Superior temporal gyrus (tissue), 1 donor: Measurements from ENCODE around the gene ADGRV1.
"Not testable (repeated sequence)": the region's sequence is repeated elsewhere in the genome, so short reads cannot be mapped to it uniquely, and the experiment has no call there.

ENCODE experiments used
- DNase-seq: peaks from one replicate; pipeline ENCODE4 v3.0.0-alpha.2; 2016; ENCODE audit errors: extremely low spot score

ADGRV1 gene

DNA sequence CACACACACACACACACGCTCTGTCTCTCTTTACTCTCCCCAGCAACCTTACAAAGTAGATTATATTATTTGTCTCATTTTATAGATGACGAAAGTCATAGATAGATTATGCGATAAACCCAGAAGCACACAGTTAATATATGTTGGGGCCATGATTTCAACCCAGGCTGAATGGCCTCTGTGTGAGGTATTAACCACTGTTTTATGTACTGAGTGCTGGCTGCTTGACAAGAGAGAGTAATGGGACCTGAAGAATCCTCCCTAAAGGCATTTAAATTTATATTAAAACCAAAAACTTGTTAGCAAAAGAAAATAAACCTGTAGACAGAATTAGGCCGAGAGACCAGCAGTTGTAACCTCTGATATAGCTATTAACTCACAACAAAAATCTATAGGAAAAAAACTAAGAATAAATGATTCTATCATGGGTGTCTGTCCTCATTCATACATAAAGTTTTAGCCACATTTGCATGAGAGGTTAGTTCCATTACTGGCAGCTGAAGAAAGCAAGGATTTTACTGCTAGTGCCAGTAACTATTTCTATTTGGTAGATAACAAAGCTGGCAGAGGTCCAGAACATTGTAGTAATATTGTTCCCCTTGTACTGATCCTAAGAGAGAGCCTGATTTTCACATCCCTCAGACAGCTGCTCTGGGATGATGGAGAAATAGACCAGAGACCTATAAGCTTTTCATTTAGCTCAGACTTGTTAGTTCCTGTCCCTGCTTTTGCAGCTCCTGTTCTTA lies 250.9 kb downstream of the ADGRV1 start:
- DNase-seq: no peak

GRCh38 chr5:90810211-90810610 lies 251.6 kb downstream of the ADGRV1 start:
- no peak for DNase-seq

- no peak for DNase-seq
These were observed 254.8 kb downstream of the ADGRV1 start for GRCh38 chr5:90813392-90813791.

- DNase-seq: not testable (repeated sequence)
These were observed 263.5 kb downstream of the ADGRV1 start for GRCh38 chr5:90822062-90822461.

DNA sequence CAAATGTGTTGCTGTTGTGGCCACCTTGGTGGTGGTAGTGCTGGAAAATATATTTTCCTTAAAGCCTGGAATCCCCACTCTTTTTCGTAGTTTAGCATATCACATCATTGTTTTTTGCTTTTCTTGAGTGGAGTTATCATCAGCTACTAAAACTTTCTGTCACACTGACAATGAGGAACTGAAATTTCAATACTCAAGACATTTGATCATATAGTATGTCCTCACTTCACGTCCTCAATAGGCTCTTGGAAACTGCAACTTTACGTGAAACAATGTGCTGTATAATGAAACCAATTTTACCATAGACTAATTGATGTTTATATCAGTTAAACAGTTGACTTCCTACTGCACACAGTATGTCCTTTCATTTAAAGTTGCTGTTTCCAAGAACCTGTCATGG lies 265.8 kb downstream of the ADGRV1 start:
- DNase-seq: no peak

- no peak for DNase-seq
These were observed 271.5 kb downstream of the ADGRV1 start for GRCh38 chr5:90830058-90830457.

- DNase-seq: no peak
These were observed 275.2 kb downstream of the ADGRV1 start for GRCh38 chr5:90833753-90834152.

DNA sequence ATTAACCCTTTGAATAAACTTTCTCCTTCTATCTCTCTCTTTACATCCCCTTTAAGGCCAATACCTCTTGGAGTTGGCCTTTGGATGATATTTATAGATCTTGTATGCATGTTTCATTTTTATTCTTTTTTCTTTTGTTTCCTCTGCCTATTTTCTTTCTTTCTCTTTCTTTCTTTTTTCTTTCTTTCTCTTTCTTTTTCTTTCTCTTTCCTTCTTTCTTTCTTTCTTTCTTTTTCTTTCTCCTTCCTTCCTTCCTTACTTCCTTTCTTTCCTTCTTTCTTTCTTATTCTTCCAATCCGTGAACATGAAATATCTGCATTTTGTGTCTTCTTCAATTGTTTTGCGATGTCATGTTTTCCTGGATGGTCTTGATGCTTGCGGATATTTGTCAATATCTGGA lies 276.1 kb downstream of the ADGRV1 start:
- DNase-seq: no peak

DNA sequence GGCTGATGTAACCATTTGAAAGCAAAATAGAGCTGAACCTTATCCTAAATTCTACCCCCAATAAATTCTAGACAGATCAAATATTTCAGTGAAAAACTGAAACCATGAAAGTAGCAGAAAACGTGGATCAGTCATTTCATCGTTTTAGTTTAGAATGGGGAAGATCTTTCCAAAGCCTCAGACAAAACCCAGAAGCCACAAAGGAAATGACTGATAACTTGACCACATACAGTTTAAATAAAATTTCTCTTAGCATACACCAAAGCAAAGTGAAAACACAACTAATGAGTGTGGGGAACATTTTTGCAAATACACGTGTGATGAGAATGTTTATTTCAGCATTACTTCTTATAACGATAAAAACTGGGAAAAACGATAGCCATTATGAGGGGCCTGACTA lies 284.8 kb downstream of the ADGRV1 start:
- DNase-seq: no peak

- DNase-seq: no peak
These were observed 286.3 kb downstream of the ADGRV1 start for GRCh38 chr5:90844931-90845330.

DNA sequence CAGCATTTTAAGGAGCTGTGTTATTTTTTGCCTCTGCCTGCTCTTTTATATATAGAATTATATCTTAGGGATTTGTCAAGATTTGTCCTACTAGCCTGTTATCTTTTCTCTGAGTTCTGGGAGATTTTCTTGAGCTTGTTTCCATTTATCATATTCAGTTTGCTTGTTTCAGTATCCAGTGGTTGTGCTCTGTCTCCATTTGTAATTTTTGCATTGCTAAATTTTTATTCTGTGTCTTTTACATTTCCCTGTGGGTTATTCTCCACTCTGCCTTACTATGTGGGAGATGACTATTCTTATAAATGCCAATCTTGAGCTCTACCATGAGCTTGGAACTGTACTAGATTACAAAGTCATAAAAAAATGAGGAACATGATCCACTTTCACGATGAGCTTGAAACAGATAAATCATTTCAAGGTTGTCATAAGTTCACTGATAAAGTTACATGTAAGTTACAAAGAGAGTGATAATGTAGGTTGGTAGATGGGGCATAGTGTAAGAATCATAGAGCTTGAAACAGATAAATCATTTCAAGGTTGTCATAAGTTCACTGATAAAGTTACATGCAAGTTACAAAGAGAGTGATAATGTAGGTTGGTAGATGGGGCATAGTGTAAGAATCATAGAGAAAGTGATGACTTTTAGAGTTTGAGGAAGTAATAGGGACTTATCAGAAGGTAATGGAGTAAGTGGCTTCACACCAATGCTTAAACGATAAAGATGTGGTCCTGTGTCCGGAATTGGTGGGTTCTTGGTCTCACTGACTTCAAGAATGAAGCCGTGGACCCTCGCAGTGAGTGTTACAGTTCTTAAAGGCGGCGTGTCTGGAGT lies 287.3 kb downstream of the ADGRV1 start:
- no peak for DNase-seq

DNA sequence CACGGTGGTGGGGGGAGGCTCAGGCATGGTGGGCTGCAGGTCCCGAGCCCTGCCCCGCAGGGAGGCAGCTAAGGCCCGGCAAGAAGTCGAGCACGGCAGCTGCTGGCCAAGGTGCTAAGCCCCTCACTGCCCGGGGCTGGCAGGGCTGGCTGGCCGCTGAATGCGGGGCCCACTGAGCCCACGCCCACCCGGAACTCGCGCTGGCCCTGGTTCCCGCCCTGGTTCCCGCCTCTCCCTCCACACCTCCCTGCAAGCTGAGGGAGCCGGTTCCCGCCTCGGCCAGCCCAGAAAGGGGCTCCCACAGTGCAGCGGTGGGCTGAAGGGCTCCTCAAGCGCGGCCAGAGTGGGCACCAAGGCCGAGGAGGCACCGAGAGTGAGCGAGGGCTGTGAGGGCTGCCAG lies 289.0 kb downstream of the ADGRV1 start:
- not testable (repeated sequence) for DNase-seq

DNA sequence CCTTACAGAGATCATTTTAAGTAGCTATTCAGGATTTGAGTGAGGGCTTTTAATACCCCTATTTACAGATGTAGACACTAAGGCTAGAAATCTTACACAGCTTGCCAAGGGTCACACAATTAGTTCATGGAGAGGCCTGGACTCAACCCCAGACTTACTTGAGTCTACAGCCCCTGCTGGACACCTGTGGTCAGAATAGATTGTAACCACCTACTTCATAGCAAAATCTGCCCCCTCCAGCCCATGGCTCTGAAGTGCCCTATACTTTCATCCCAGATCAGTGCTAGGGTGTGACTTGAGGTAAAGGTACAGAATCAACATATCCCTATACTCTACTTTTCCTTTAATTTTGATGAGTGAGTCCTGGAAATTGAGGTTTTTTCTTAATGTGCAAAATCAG lies 291.3 kb downstream of the ADGRV1 start:
- no peak for DNase-seq

DNA sequence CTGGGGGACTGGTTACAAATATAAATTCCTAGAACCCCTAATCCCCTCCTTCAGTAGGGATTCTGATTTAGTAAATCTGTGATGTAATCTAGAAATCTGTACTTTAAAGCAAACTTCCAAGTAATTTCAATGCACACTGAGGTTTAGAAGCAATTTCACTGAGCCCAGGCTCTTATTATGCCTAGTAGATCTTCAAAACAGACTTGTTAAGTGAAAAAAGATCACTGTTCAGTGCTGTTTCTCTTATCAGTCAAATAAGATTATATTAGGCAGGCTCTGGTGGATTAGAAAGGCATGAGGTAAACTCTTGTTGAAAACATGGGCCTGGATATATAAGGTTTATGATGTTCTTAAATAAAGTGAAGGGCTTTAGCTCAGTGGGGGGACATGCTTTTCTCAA lies 293.9 kb downstream of the ADGRV1 start:
- DNase-seq: no peak

GRCh38 chr5:90853750-90854149 lies 295.2 kb downstream of the ADGRV1 start:
- DNase-seq: no peak

DNA sequence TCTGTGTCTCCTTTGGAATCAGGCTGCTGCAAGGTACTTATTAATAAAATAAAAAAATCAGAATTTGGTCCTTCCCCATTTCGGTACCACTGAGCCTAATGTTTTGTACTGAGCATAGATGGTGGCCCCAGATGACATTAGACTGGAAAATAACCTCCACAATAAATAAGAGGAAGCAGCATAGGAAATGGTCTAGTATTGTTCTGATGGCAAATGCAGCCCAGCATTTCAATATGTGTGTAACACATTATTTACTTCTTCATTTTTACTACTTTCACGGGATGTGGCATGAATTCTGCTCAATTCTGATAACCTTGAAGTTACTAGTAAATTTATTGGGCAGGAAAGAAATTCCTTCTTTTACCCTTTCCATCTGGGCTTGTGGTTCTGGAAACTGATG lies 295.6 kb downstream of the ADGRV1 start:
- DNase-seq: no peak

DNA sequence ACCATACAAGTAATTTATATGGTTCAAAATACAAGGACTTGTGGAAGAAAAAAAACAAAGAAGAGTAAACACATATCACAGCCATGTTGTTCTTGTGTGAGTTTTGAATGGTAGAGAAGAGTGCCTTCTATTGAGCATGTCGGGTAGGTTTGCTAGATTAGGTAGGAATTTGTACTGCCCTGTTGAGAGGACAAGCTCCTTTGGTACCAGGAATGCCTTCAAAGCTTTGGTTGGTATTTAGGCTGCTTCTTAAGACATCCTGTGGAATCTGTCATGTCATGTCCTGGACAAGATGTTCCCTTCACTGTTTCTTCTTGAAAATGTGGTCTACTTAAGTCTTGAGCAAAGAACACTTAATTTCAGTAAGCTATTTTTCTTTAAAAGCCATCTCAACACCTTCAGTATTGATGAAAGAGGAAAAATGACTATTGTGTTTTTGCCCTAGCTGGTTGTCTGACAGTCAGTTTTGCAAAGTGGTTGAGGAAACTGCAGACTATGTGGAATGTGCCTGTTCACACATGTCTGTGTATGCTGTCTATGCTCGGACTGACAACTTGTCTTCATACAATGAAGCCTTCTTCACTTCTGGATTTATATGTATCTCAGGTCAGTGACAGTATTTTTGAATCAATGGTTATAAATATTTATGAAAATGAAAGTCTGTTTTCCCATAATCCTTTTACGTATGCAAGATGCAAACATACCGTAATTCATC lies 296.9 kb downstream of the ADGRV1 start:
- DNase-seq: no peak

DNA sequence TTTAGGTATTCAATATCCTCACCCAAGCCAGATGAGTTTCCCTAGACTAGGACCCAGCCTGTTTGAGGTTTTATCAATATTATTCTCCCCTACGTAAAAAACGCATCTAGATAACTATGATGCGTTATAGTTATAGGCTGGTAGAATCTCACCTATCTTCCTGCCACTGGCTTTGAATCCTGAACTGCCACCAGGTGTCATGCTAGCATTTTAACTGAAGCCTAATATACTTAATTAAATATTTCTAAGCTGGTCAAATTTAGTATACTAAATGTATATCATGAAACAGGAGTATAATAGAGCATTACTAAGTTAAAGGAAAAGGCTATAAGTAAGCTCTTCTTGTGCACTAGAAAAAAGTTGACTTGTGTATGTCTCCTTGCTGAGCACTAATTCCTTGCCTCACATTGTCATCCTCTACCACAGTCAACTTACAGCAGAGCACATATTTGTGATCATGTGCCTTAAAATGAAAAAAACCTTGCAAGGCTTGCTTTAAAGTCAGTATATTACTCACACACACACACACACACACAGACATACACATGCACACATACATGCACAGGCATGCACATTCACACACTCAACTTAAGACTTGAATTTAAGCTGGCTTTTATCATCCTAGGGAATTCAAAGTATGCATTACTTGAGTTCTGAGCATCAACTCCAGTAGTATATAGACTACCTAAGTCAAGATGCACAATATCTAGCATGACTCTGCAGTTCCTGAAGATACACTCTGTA lies 303.4 kb downstream of the ADGRV1 start:
- no peak for DNase-seq

DNA sequence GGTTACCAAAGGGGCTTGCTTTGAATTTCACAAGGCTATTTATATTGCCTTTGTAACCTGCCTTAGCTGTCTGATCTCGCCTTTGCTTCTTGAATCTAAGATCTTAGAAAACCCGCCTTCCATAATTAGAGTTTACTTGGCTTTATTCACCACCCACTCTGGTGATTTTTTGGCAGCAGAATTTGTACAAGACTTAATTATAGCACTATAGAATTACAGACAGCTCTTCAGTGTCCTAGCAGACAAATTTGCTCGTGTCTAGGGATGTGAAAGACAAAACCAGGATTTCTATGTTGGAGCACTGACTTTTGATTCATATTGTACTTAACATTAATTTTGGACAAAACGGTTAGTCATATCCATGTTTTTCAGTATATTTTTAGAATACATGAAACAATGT lies 306.6 kb downstream of the ADGRV1 start:
- peak; percentile 55 for DNase-seq

DNA sequence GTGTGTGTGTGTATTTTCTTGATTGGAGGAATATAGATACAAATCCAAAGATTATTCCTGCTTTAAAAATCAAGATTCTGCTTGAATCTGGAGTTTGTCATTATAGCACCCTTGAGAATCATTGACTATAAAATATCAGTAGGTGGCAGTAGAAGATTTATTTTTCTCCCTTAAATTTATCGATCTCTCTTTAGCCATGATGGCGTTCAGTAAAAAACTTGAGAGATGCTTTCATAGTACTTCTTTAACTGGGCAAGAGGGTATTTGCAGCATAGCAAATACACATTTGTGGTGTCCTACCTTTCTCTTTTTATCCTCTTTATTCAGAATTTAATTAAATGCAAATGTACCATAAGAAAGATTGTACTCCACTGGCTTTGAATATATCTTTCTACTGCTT lies 307.7 kb downstream of the ADGRV1 start:
- DNase-seq: peak; percentile 69

- DNase-seq: no peak
These were observed 308.5 kb downstream of the ADGRV1 start for GRCh38 chr5:90866915-90867731.
